Measurements from ENCODE around the gene SYTL2. TPM values are rescaled to one million over a fixed set of nuclear protein-coding genes. Genes with fewer than 3 reads are reported as not detected.

SYTL2 gene
- total and polyA plus RNA-seq, 5 experiments from 2014 or later, result 11.8 to 32.7 (median 26.0) TPM

GRCh38 chr11:85712953-85713352, 98.0 kb downstream of the SYTL2 start:
- H3K9me3 Mint-ChIP-seq, result no peaks in the 10 kb centered on the region
- DNase-seq, result no peak
- peaks cover 0 to 11% (median 7%) of the 10 kb centered on the region in 3 donors for H3K36me3 Mint-ChIP-seq
- no peaks in the 10 kb centered on the region for H3K27me3 Mint-ChIP-seq
- H3K4me1 Mint-ChIP-seq, result peaks cover 0 to 3% (median 0%) of the 10 kb centered on the region in 4 donors
- no peak overlapping the region for H3K4me3 Mint-ChIP-seq
- POLR2A ChIA-PET, result interaction anchor here (0.6 kb wide), 1 partner anchor 90 kb away, joined by 3 read pairs; no protein-coding TSS in a partner anchor
- no peak for ATAC-seq
- H3K27ac Mint-ChIP-seq, result no peak overlapping the region

- POLR2A ChIA-PET, result no interaction called here
- ATAC-seq, result no peak
- H3K4me1 Mint-ChIP-seq, result peaks cover 0 to 5% (median 0%) of the 10 kb centered on the region in 4 donors
- no peaks in the 10 kb centered on the region for H3K27me3 Mint-ChIP-seq
- no peaks in the 10 kb centered on the region for H3K9me3 Mint-ChIP-seq
- no peak overlapping the region for H3K4me3 Mint-ChIP-seq
- peak overlapping the region in 2 of 10 donors; percentile 0 to 57 for H3K27ac Mint-ChIP-seq
- peaks cover 4 to 26% (median 15%) of the 10 kb centered on the region in 3 donors for H3K36me3 Mint-ChIP-seq
- no peak for DNase-seq
Measured at GRCh38 chr11:85710917-85711316, 100.0 kb downstream of the SYTL2 start.

DNA sequence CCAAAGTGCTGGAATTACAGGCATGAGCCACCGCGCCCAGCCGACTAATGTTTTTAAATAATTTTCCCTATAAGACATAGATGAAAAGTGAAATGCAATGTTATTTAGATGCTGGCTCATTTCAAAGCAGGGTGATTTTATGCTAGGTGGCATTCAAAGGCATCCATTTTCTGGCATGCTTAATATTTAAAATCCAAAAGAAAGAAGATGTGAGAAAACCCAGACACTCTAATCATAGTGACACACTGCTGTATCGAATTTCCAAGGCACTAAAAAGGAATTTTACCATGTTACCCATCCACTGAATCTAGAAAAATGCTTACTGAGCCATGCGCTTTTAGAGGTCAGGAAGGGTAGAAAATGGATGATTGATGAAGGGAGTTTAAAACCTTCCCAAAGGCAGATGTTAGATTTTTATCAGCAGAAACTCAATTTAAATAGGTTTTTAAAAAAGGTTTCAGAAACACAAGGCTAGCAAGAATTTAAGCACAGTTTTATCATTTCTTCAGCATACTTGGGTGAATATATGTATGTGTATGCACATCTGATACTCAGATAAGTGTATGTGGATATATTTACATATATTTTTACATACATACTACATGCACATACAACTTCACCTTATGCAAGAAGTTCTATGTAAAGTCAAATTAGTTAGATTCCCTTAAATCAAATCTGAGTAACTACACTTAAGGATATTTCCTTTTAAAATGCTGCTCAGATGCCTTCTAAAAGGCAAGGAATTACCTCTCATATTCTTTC, 100.8 kb downstream of the SYTL2 start:
- Mint-ChIP-seq H3K36me3 (peaks cover 4 to 26% (median 15%) of the 10 kb centered on the region in 3 donors), H3K4me3 (no peak overlapping the region), H3K27ac (no peak overlapping the region), H3K9me3 (no peaks in the 10 kb centered on the region), H3K27me3 (no peaks in the 10 kb centered on the region), H3K4me1 (peaks cover 0 to 5% (median 0%) of the 10 kb centered on the region in 4 donors)
- no peak for ATAC-seq
- DNase-seq, result no peak
- POLR2A ChIA-PET, result no interaction called here

GRCh38 chr11:85705800-85706199, 105.1 kb downstream of the SYTL2 start:
- Mint-ChIP-seq H3K4me1 (peaks cover 0 to 2% (median under 1%) of the 10 kb centered on the region in 4 donors), H3K27ac (peak overlapping the region in 1 of 10 donors; percentile 17)

GRCh38 chr11:85704967-85705366, 106.0 kb downstream of the SYTL2 start:
- ATAC-seq, result no peak
- Mint-ChIP-seq H3K4me3 (no peak overlapping the region), H3K36me3 (peaks cover 4 to 18% (median 16%) of the 10 kb centered on the region in 3 donors), H3K27ac (no peak overlapping the region), H3K4me1 (peaks cover 4 to 9% (median 8%) of the 10 kb centered on the region in 4 donors), H3K27me3 (no peaks in the 10 kb centered on the region), H3K9me3 (no peaks in the 10 kb centered on the region)
- POLR2A ChIA-PET, result no interaction called here
- no peak for DNase-seq

More at GRCh38 chr11:85705800-85706199, 105.1 kb downstream of the SYTL2 start:
- ATAC-seq, result no peak
- POLR2A ChIA-PET, result no interaction called here
- H3K36me3 Mint-ChIP-seq, result peaks cover 4 to 19% (median 16%) of the 10 kb centered on the region in 3 donors
- H3K9me3 Mint-ChIP-seq, result no peaks in the 10 kb centered on the region
- no peaks in the 10 kb centered on the region for H3K27me3 Mint-ChIP-seq
- no peak overlapping the region for H3K4me3 Mint-ChIP-seq
- no peak for DNase-seq

DNA sequence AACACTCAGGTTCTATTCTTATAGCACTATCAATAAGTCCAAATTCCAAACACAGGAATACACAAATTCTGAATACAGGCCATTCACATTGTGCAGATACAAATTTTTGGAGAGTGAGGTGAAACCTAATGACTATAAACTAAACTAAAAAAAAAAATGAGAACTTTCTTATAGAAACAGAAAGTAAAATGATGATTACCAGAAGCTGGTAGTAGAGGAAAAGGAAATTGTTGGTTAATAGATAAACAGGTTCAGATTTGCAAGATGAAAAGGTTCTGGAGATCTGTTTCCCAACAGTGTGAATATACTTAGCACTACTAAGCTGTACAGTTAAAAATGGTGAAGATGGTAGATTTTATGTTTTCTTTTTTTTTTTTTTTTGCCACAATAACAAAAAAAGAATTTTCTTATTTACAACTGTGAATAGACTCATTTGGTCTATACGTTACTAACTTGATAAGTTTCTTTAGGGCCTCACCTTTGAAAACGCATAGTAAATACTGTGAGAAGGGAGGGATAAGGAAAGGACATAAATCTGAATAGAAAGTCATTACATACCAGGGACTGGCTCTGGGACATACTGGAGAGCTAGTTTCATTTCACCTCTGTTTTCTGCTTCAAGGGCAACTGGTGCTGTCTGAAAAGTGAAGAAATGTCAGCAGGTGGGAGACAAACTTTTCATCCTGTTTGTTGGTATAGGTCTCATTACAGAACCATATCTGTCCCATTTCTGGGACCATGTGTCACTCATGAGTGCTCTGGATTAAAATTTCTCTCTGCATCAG, 110.8 kb downstream of the SYTL2 start:
- Mint-ChIP-seq H3K36me3 (peaks cover 0 to 17% (median 9%) of the 10 kb centered on the region in 3 donors), H3K4me3 (peak overlapping the region in 8 of 10 donors; percentile 3 to 63 (median 46)), H3K27ac (peak overlapping the region in 9 of 10 donors; percentile 11 to 74 (median 58)), H3K9me3 (no peaks in the 10 kb centered on the region), H3K4me1 (peaks cover 9 to 23% (median 18%) of the 10 kb centered on the region in 4 donors), H3K27me3 (no peaks in the 10 kb centered on the region)
- peak; percentile 30 to 46 for ATAC-seq
- POLR2A ChIA-PET, result interaction anchor here (0.6 to 0.7 kb wide), 5 partner anchors 14 to 128 kb away, joined by 3 to 6 read pairs (median 4); no protein-coding TSS in a partner anchor
- peak in 3 of 10 donors; percentile 5 to 16 (median 10) for DNase-seq

GRCh38 chr11:85698195-85698594, 112.7 kb downstream of the SYTL2 start:
- Mint-ChIP-seq H3K36me3 (peaks cover 0 to 15% (median 9%) of the 10 kb centered on the region in 3 donors), H3K27ac (peak overlapping the region in 3 of 10 donors; percentile 10 to 64 (median 29)), H3K27me3 (no peaks in the 10 kb centered on the region), H3K4me3 (no peak overlapping the region), H3K9me3 (no peaks in the 10 kb centered on the region), H3K4me1 (peaks cover 9 to 26% (median 20%) of the 10 kb centered on the region in 4 donors)
- POLR2A ChIA-PET, result interaction anchor here (2.1 kb wide), 1 partner anchor 111 kb away, joined by 6 read pairs; no protein-coding TSS in a partner anchor
- no peak for DNase-seq
- ATAC-seq, result no peak

DNA sequence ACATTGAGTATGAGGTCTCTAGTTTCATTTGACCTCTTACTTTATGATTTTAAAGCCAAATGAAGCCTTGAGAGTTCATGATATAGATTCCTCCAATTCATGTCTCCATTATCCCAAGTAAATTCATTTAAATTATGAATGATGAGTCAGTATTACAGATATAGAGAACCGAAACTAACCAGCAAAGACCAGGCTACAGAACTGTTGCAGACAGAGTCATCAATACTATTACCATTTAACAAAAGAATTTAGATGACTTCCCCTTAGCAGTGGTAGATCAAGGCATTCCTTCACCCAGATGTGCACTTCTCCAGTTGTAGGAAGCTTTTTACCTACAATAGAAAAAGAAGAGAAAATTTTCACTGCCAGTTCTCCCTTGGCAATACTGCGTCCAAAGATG, 113.2 kb downstream of the SYTL2 start:
- Mint-ChIP-seq H3K4me3 (no peak overlapping the region), H3K36me3 (peaks cover 0 to 15% (median 7%) of the 10 kb centered on the region in 3 donors), H3K27ac (peak overlapping the region in 1 of 10 donors; percentile 7), H3K9me3 (no peaks in the 10 kb centered on the region), H3K27me3 (no peaks in the 10 kb centered on the region), H3K4me1 (peaks cover 9 to 26% (median 20%) of the 10 kb centered on the region in 4 donors)
- ATAC-seq, result no peak
- POLR2A ChIA-PET, result interaction anchor here (2.1 kb wide), 1 partner anchor 112 kb away, joined by 6 read pairs; no protein-coding TSS in a partner anchor
- no peak for DNase-seq

- H3K27ac Mint-ChIP-seq, result peak overlapping the region in 1 of 10 donors; percentile 9
- POLR2A ChIA-PET, result interaction anchor here (1.3 kb wide), 1 partner anchor 32 kb away, joined by 3 read pairs; no protein-coding TSS in a partner anchor
- H3K4me1 Mint-ChIP-seq, result peaks cover 9 to 22% (median 17%) of the 10 kb centered on the region in 4 donors
Measured at GRCh38 chr11:85695546-85695945, 115.4 kb downstream of the SYTL2 start.

DNA sequence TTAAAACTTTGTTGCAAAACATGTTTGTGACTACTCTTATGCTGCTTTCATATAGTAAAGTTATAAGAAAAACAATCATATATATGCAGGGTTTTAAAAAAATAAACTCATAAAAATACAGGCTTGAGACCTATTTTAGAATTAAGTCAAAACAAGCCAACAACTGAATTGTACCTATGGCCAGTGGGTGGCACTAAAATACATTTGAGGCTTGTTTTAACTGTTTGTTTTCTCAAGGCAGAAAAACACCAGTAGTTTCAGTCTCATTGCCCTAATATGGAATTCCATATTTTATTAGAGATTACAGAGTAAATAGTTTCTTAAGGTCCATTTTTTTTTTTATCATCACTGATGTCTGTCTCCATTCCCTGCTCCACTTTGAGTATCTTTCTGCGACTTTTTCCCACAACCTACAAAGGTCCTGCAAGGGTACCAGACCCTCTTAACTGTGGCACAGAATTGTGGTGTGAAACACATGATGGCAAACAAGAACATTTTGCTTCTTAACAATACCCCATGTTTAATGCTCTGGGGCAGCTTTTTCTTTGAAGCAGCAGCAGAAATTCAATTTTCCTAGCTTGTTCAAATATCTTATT, 116.5 kb downstream of the SYTL2 start:
- Mint-ChIP-seq H3K27ac (peak overlapping the region in 2 of 10 donors; percentile 24 to 39), H3K9me3 (no peaks in the 10 kb centered on the region), H3K27me3 (peaks cover 0 to 2% (median 0%) of the 10 kb centered on the region in 5 donors), H3K4me1 (peaks cover 3 to 12% (median 7%) of the 10 kb centered on the region in 4 donors), H3K36me3 (peaks cover 0 to 24% (median 4%) of the 10 kb centered on the region in 3 donors), H3K4me3 (no peak overlapping the region)
- DNase-seq (peak in 5 of 10 donors; percentile 12 to 61 (median 47)), ATAC-seq (peak; percentile 56 to 68)
- POLR2A ChIA-PET, result no interaction called here

More at GRCh38 chr11:85695546-85695945, 115.4 kb downstream of the SYTL2 start:
- peaks cover 0 to 23% (median 4%) of the 10 kb centered on the region in 3 donors for H3K36me3 Mint-ChIP-seq
- H3K4me3 Mint-ChIP-seq, result no peak overlapping the region
- H3K27me3 Mint-ChIP-seq, result no peaks in the 10 kb centered on the region
- no peak for ATAC-seq
- no peak for DNase-seq
- no peaks in the 10 kb centered on the region for H3K9me3 Mint-ChIP-seq

GRCh38 chr11:85685820-85686459, 125.0 kb downstream of the SYTL2 start, which contains the start of gene CCDC89:
Gene CCDC89, minus strand, starts transcription at chr11:85686195. Its CDS starts 65 bp downstream, at chr11:85686130.
- DNase-seq, result no peak
- Mint-ChIP-seq H3K27ac (peak within 1 kb of the TSS in 4 of 10 donors; percentile 57 to 83 (median 66)), H3K9me3 (no peaks in the 10 kb centered on the region), H3K4me3 (peak within 1 kb of the TSS in 3 of 10 donors; percentile 5 to 24 (median 12)), H3K27me3 (peaks cover 0 to 3% (median 2%) of the 10 kb centered on the region in 5 donors), H3K4me1 (peaks cover 8 to 22% (median 14%) of the 10 kb centered on the region in 4 donors), H3K36me3 (peaks cover 0 to 5% (median 2%) of the 10 kb centered on the region in 3 donors)
- no peak for ATAC-seq
- POLR2A ChIA-PET, result no interaction called here
